GM21381 (cell line): Measurements from ENCODE around the gene UBAP1.
"Not testable (repeated sequence)": the region's sequence is repeated elsewhere in the genome, so short reads cannot be mapped to it uniquely, and the experiment has no call there.

Source experiments
- ATAC-seq: cut with Tn5 transposase; IDR thresholded peaks from one replicate; pipeline ENCODE4 v1.9.1; 2021; ENCODE audit warnings: mild to moderate bottlenecking, moderate library complexity; ENCODE audit not compliant: unreplicated experiment

The UBAP1 gene

GRCh38 chr9:34220218-34220617, 41.4 kb downstream of the UBAP1 start:
- ATAC-seq = no peak

GRCh38 chr9:34224349-34224748, 45.5 kb downstream of the UBAP1 start:
- ATAC-seq = no peak

- ATAC-seq = not testable (repeated sequence)
Observed at GRCh38 chr9:34226144-34226760, 47.4 kb downstream of the UBAP1 start.

GRCh38 chr9:34227445-34227844, 48.6 kb downstream of the UBAP1 start:
- ATAC-seq = no peak

- ATAC-seq = no peak
Observed at GRCh38 chr9:34230556-34230955, 51.7 kb downstream of the UBAP1 start.

GRCh38 chr9:34232201-34232600, 53.4 kb downstream of the UBAP1 start:
- no peak for ATAC-seq

GRCh38 chr9:34233672-34234071, 54.8 kb downstream of the UBAP1 start:
- ATAC-seq = no peak

GRCh38 chr9:34237836-34238235, 59.0 kb downstream of the UBAP1 start:
- ATAC-seq = no peak

- no peak for ATAC-seq
Observed at GRCh38 chr9:34240006-34240405, 61.2 kb downstream of the UBAP1 start.

- ATAC-seq = no peak
Observed at GRCh38 chr9:34242830-34243229, 64.0 kb downstream of the UBAP1 start.

GRCh38 chr9:34245212-34245611, 66.4 kb downstream of the UBAP1 start:
- ATAC-seq = not testable (repeated sequence)

GRCh38 chr9:34246453-34246852, 67.6 kb downstream of the UBAP1 start:
- ATAC-seq = no peak

GRCh38 chr9:34247782-34248181, 68.9 kb downstream of the UBAP1 start:
- not testable (repeated sequence) for ATAC-seq

- no peak for ATAC-seq
Observed at GRCh38 chr9:34249274-34249673, 70.4 kb downstream of the UBAP1 start.

GRCh38 chr9:34250721-34251120, 71.9 kb downstream of the UBAP1 start:
- ATAC-seq = no peak

- no peak for ATAC-seq
Observed at GRCh38 chr9:34252016-34252415, 73.2 kb downstream of the UBAP1 start.

GRCh38 chr9:34252670-34253459, 74.0 kb downstream of the UBAP1 start:
- no peak for ATAC-seq

- no peak for ATAC-seq
Observed at GRCh38 chr9:34253460-34253837, 74.6 kb downstream of the UBAP1 start.

GRCh38 chr9:34254141-34254913, 75.5 kb downstream of the UBAP1 start:
- ATAC-seq = no peak

- ATAC-seq = no peak
Observed at GRCh38 chr9:34254966-34255825, 76.4 kb downstream of the UBAP1 start.

- no peak for ATAC-seq
Observed at GRCh38 chr9:34256104-34256503, 77.3 kb downstream of the UBAP1 start.
